ENCODE results near the gene VPS33A.
"Not testable (repeated sequence)": the region's sequence is repeated elsewhere in the genome, so short reads cannot be mapped to it uniquely, and the experiment has no call there.

Gene VPS33A

DNA sequence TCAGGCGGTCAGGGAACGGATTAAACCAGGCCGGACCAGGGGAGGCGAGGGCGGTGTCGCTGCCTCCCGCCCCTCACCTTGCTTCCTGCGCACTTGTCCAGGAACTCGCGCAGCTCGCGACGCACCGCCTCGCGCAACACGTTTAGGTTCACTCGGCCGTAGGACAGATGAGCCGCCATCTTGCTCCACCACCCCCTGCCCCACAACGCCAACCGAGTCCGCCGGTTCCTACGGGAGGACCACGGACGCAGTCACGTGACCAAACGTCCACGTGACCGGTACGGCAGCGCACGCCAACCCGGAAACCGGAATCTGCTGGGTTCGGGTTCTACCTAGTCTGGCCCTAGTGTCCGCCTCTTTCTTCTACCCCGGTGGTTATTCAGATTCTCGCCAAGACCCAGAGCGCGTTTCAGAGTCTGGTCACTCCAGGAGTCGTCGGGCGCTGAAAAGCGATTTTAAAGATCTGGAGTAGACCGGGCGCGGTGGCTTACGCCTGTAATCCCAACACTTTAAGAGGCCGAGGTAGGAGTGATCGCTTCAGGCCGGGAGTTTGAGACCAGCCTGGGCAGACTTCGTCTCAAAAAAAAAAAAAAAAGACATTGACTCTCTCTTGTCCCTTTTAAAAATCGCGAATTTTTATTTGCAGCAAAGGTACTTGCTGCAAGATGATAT lies at the start of gene VPS33A:
TSS of gene VPS33A (minus strand) at position 265 of the 672 bp plus-strand sequence. CDS start at position 179, 86 bp downstream.
- peak; percentile 91 for DNase-seq

DNA sequence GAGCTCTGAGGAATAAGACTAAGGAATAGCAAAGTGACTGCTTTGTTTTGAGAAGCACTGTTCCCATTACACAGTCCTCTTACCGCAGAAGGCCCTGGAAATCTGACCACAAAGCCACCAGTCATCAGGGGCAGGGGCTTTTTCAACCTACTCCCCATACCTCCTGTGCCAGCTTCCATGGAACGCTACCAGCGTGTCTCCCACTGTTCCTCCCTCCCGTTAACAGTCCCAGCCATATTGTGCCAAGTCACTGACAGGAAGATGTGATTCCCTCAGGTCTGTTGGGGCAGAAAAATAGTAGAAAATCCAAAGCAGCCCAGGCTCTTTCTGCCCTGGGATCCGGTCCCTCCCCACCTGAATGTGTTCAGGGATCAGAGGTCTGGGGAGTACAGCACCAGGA lies 46.6 kb upstream of the VPS33A start:
- DNase-seq = no peak

DNA sequence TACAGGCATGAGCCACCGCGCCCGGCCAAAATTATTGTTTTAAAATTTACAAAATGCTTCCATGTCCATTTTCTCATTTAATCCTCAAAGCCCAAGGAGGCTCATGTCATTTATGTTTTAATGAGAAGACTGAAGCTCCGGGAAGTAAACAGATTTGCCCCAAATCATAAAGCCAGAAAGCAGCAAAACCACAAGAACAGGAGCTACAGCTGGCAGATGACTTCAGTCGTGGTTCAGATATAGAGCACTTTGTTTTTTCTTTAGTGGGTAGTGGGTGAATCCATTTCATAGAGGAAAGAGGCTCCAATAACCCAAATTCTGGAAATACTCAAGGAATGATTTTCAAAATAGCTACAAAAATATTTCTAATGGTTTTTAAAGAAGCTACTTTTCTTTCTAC lies 45.4 kb upstream of the VPS33A start:
- no peak for DNase-seq

DNA sequence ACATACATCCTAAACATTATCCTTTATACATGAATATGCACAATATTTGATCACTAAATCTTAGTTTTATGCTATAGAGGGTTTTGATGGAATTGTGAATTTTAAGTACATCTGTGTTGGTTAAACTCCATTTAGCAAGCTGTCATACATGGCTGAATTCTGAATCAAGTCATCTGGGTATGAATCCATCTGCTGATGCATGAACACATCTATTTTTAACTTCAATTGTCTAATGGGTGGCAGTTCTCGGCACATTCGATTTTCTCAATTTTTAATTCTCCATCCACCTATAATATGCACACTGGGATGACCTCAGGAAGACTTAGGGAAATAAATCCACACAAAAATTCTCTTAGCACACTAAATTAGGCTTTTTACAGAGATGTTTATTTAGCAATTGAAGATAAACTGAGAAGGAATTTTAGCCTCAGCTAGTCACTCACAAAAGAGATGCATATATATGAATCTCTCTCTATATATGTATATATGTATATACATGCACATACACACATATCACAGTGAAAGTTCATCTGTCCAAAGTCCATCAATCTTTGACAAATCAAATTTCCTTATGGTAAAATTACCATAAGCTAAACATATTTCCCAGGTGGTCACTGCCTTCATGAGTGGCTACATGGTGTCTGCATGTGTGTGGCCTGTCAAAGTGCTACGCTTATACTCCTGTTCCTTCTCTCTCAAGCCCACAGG lies 44.5 kb upstream of the VPS33A start:
- DNase-seq = no peak

DNA sequence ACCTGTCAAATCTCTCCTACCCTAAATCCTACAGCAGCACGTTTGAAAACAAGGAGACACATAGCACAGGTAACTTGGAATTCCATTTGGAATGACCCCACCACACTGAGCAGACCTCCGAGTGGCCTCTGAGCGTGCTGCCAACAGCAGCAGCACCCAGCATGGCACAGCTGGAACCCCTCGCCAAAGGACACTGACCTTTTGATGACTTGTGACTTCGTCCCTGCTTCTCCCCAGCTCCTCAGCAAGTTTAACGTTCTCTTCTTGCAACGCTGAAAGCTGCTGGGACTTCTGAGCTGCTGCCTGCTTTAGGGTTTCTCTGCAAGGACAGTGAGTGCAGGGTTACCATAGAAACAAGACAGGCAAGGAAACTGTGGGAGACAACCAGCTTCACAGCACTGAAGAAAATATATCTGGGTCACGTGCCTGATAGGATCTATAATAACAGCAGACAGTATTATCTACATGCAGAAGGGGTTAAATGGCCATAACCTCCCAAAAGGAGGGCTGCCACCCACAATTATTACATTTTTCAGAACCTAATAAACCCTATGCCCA lies 43.3 kb upstream of the VPS33A start:
- DNase-seq = no peak

DNA sequence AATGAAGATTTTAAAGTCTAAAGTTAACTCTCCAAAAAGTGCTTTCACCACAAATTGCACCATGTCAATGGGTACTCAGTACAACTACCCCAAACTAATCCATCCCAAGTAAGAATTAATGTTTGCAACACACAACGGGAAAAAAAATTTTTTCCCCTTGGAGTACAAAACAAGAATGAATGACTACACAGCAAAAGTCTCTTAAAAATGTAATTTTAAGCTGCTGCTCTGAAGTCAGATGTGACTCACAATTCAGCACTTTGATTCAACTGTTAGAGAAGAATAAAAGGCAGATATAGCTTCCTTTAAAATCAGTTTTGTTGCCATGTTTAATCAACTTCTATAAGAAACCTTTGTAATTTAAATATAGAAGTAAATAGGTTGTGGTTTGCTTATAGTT lies 42.5 kb upstream of the VPS33A start:
- no peak for DNase-seq

DNA sequence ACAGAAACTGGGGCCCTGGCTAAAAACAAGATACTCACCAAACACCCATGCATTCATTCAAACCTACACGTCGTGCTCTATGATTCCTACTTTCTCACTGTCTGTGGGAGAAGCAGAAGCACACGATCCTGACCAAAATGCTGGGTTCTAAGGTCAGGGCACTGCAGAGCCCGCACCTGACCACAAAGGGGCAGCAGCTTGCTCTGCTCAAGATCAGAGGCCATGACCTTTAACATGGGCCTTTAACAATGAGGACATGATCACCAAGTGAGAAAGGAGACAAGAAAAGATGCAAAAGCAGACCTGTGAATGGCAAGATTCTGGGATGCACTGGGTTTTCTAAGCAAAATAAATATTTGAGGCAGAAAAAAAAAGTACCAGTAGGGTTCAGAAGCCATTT lies 40.1 kb upstream of the VPS33A start:
- DNase-seq = no peak

DNA sequence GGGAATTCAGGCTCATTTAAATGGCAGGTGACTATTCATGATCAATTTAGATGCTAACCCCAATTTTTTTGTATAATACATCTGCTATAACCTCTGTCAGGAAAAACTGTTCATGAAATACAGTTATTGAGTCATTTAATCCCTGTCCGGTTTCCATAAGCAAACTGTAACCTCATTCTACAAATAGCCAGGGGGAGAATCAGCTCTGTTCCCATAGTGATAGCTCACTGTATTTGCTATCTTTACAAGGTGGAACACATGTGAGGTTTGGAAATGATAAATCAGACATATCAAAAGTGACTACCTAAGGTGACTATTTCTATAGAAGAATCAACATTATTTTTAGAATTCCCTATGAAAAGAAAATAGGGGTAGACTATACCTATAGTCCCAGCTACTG lies 38.6 kb upstream of the VPS33A start:
- DNase-seq = no peak

DNA sequence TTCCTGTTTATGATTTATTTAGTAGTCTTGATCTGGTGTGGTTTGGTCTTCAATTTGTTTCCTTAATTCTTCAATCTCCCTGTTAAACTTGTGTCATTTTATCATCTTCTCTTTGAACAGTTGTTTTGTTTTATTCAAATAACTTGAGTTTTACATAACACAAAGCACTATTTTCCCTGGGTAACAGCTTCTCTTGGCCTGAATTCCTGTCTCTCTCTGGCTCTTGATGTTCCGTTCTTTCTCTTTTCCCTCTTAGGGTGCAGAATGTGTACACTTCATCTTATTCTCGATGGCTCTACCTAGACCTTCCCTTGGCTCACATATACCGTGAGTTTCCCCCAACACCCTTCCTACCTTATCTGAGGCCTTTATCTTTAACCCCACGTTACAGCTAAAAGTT lies 36.8 kb upstream of the VPS33A start:
- DNase-seq = no peak

DNA sequence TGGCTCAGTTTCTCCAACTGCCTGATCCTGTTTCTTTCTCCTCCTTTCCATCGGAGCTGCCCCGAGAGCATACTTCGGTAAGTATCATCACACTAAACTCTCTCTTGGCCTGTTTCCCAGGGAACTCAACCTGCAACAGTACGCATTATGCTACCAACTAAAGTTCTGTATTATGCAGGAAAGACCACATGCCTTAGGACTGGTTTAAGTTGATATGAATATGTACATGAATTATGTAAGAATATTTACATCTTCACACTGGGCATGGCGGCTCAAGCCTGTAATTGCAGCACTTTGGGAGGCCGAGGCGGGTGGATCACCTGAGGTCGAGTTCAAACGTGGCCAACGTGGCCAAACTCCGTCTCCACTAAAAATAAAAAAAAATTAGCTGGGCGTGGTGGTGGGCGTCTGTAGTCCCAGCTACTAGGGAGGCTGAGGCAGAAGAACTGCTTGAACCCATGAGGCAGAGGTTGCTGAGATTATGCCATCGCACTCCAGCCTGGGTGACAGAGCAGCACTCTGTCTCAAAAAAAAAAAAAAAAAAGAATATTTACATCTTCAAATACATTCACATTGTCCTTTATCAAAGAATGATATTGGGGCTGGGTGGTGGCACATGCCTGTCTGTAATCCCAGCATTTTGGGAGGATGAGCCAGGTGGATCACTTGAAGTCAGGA lies 31.9 kb upstream of the VPS33A start:
- DNase-seq = no peak

DNA sequence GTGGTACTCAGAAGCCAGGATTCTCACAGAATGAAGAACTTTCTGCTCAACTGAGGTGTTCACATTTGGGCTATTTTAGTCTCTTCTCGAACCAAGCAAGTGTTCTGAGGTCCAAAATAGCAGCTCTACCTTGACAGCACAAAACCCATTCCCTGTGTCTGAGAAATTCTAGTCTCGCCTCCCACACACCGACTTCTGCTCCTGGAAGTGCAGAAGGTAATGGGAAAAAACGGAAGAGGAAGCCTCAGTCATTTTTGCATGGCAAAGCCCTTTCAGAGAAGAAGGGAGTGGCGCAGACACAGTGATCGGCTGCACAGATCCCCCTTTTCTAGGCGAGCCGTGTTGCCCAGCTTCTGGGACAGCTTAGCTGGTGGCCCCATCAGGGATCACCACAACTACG lies 31.2 kb upstream of the VPS33A start:
- DNase-seq = no peak

DNA sequence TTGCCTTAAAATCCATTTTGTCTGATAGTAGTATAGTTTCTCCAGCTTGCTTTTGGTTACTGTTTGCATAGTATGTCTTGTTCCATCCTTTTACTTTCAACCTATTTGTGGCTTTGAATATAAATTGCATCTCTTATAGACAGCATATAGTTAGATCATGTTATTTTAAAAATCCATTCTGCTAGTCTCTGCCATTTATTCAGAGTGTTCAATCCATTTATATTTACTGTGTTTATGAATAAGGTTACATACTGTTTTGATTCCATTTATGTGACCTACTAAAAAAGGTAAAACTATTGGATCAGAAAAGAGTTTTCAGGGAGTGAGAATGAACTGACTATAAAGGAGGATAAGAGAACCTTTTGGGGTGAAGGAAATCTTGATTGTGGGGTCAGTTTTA lies 29.6 kb upstream of the VPS33A start:
- no peak for DNase-seq

DNA sequence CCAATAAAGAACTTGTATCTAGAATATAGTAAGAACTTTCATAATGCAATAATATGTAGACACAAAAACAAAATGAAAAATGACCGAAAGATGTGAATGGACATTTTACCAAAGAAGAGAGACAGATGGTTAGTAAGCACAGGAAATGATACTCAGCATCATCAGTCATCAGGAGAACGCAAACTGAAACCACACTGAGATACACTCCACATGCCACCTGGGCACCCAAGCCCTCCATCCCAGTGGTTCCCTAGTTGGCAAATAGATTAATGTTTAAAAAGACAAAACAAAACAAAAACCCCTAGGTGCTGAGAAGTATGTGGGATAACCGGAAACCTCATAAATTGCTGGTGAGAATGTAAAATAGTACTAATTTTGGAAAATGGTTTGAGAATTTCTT lies 26.8 kb upstream of the VPS33A start:
- no peak for DNase-seq

DNA sequence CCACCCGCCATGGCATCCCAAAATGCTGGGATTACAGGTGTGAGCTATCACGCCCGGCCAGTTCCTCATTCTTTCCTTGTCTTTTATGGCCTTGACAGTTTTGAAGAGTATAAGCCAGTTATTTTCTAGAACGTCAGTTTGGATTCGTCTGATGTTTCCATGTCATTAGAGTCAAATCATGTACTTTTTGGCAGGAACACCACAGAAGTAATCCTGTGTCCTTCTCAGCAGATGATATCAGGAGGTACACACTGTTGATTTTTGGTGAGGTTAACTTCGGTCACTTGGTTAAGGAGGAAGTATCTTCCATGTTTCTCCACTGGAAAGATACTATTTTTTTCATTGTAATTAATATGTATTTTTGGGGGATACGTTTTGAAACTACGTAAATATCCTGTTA lies 25.1 kb upstream of the VPS33A start:
- no peak for DNase-seq

DNA sequence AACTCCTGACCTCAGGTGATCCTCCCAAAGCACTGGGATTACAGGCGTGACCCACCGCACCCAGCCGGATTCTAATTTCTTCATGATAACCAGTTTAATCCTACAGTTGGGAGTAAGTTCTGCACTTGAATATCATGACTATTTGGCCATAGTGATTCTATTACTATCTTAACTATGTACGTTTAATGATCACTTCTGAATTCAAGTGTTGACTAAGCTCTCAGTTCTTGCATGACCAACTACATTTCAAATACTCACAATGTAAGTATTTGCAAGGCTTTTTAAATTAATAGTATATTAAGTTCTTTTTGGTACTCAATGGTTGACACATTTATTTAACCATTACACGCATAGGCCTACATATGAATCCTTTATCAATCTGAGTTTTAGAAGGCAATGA lies 17.4 kb upstream of the VPS33A start:
- no peak for DNase-seq

DNA sequence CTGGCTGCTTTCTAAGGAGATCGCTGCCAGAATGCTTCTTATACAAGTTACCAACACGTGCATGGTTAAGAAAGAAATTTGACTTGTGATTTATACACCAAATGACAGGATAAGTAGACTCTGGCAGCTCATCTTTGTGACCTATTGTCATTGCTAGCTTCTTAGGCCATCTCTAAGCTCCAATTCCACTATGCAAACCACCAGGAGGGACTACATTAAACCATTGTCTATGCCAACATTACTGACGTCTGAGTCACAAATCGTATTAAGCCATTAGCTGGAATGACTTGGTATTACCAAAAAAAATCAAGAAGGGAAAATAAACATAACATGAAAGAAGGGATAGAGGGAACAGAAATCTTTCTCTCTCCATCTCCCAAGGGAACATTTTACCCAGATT lies 15.8 kb upstream of the VPS33A start:
- DNase-seq = no peak

DNA sequence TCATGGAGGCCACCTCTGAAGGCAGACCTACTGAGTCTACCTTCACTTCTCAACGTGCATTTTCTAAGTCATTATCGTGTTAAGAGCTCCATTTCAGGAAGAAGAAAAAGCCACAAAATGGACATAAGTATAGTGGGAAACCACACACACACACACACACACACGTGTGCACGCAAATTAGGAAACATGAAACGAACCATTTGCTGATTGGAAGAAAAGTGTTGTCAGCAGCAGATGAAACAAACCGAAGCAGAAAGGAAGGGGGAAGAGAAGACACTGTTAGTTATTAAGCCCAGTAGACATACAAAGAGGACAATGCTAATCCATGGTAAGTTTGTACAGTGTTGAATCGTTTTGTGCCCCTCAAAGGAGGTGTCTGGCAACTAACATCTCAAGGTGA lies 9.9 kb upstream of the VPS33A start:
- no peak for DNase-seq

DNA sequence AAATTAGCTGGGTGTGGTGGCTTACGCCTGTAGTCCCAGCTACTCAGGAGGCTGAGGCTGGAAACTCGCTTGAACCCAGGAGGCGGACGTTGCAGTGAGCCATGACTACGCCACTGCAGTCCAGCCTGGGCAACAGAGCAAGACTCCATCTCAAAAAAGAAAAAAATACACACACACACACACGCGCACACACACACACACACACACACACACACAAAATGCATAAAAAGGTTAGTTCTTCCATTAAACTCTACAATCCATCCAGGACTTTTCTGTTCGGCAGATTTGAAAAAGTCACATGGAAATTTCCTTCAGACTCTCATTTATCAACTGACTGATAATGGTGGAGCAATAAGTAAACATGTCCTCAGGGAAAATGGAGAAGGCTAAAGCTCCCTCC lies 9.2 kb upstream of the VPS33A start:
- no peak for DNase-seq

DNA sequence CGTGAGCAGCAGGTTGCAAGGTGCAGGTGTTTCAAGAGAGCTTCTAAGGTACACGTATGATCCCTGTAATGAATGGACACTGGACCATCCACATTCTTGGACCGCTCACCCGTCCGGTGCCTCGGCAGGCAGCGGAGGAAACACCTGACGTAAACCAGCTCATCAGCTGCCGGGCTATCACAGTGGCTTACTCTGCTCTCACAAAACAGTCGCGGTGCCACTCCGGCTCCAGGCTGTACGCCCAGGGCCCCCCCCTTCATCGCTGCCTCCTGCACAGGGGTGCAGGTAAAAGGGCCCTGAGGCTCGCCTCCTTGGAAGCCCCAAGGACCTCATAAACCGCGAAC lies 436 bp downstream of the VPS33A start:
- DNase-seq = peak; percentile 51

DNA sequence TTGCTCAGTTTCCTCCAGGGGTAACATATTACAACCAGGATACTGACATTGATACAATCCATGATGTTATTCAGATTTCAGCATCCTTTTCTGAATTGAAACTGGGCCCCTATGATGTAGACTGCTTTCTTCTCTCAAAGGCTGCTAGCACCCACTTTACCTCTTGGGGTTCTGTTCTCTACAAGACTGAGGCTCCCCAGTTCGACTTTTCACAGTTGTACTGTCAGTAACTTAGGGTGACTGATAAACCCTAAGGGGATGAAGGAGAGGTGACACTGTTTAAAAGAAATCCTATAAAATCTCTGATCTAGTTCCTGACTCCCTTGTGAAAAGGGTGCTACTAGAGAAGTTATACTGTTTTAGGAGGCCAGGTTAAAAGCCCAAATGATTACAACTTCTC lies 818 bp downstream of the VPS33A start:
- no peak for DNase-seq

DNA sequence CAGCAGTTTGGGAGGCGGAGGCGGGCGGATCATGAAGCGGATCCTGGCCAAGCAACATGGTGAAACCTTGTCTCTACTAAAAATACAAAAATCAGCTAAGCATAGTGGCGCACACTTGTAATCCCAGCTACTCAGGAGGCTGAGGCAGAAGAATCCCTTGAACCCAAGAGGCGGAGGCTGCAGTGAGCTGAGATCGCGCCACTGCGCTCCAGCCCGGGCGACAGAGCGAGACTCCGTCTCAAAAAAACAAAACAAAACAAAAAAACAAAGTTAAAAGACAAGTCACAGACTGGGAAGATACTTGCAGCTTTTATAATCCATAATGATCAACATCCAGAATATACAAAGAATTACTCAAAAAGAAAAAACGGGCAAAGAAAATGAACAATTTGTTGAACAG lies 5.6 kb downstream of the VPS33A start:
- DNase-seq = not testable (repeated sequence)

DNA sequence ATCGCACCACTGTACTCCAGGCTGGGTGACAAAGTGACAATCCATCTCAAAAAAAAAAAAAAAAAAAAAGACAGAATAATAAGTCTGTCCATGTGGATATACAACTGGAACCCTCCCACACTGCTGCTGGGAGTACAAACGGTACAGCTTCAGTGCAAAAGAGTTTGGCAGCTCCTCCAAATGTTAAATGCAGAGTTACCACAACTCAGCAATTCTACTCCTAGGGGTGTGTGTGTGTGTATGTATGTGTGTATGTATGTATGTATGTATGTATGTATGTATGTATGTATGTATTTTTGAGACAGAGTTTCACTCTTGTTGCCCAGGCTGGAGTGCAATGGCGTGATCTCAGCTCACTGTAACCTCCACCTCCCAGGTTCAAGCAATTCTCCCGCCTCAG lies 7.4 kb downstream of the VPS33A start:
- not testable (repeated sequence) for DNase-seq

DNA sequence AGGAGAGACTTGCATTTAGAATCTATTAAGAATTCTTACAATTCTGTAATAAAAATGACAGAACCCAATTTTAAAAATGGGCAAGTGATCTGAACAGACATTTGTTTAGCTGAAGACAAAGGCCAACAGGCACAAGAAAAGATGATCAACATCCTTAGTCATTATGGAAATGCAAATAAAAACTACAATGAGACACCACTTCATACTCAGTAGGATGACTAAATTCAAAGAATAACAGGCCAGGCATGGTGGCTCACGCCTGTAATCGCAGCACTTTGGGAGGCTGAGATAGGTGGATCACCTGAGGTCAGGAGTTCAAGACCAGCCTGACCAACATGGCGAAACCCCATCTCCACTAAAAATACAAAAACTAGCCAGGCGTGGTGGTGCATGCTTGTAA lies 7.8 kb downstream of the VPS33A start:
- not testable (repeated sequence) for DNase-seq

DNA sequence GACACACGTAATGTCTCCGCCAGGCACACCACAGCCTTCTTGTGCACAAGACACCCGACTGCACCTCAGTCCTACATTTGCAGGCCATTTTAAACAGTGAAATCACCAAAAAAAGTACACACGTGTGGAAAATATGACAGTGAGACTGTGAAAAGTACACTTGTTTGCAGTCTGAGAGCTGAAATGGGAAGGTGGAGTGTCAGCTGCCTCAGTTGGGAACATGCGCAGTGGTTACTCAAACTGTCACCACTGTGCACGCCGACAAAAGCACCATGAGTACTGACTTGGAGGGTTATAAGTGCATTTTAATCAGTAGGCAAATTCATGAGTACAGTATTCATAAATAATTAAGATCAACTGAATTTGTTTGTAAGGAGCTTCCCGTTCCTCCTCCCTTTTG lies 15.8 kb downstream of the VPS33A start:
- DNase-seq = no peak
